Esophagus squamous epithelium (tissue), 4 donors: Measurements from ENCODE around the gene OAS3.

Source experiments
- CTCF ChIP-seq, 6 experiments: fragments of 450-650 bp in 4 of 6; fragments of 200-600 bp in 2 of 6; sonication (generic) in 2 of 6; IDR thresholded peaks; one replicate each; pipeline ENCODE4 v1.5.1; 2016 to 2019; ENCODE audit warnings: antibody characterized with exemption in 6 of 6, mild to moderate bottlenecking in 4 of 6, moderate library complexity in 4 of 6
- POLR2A ChIP-seq, 4 donors: fragments of 450-650 bp; IDR thresholded peaks; one replicate each; pipeline ENCODE4 v1.6.1; 2017; ENCODE audit warnings: antibody characterized with exemption in 4 of 4, mild to moderate bottlenecking in 4 of 4, moderate library complexity in 3 of 4

GRCh38 chr12:112967306-112967705 is 29.0 kb downstream of the OAS3 start:
- no peak for TF ChIP-seq CTCF (IDR thresholded peaks at IDR 0.05)
- no peak for TF ChIP-seq POLR2A (IDR thresholded peaks at IDR 0.05)
